Measurements from ENCODE around the gene GABPB2.

DNA sequence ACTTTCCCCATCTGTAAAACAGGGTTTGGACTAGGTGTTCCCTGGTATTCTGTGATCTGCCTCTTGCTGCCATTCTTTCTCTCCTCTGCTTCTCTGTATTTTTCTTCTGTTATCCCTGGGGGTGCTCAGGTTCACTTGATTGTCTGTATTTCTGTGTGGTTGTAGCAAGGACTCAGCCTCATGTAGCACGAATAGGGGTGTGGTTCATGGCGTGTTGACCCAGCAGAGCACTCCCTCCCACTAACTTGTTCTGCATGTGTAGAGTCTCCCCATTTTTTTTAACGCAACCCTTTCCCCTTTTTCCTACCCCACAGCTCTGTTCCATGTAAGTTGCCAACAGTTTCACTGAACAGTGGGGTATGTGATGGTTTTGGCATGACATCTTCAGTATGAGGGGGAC is 35.4 kb upstream of the GABPB2 start:
- TF ChIP-seq POLR2A (IDR thresholded peaks at IDR 0.05; ENCODE audit: extremely low read depth, insufficient read length) (no peak), CTCF (IDR thresholded peaks at IDR 0.05; ENCODE audit: low read depth, low read length) (no peak)

All from NB4 (cell line).